ENCODE results near the gene SHTN1.

DNA sequence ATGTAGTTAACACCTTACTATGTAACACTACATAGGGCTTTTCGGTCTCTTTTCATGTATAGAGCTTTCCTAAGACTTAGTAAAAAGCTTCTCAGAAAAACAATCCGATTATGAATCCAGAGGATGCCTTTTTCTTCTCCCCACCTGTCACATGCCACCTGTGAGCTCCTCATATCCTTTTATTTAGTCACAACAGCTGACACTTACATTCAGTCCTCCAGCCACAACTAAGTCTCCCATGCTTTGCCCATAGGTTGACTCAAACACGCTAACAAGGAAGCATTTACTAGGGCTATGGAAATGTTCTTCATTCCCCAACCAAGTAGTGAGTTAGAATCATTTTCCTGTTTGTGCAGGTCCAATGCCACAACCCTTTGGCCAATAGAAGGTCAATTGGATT lies 147.8 kb downstream of the SHTN1 start:
- TF ChIP-seq, protein P1, sequence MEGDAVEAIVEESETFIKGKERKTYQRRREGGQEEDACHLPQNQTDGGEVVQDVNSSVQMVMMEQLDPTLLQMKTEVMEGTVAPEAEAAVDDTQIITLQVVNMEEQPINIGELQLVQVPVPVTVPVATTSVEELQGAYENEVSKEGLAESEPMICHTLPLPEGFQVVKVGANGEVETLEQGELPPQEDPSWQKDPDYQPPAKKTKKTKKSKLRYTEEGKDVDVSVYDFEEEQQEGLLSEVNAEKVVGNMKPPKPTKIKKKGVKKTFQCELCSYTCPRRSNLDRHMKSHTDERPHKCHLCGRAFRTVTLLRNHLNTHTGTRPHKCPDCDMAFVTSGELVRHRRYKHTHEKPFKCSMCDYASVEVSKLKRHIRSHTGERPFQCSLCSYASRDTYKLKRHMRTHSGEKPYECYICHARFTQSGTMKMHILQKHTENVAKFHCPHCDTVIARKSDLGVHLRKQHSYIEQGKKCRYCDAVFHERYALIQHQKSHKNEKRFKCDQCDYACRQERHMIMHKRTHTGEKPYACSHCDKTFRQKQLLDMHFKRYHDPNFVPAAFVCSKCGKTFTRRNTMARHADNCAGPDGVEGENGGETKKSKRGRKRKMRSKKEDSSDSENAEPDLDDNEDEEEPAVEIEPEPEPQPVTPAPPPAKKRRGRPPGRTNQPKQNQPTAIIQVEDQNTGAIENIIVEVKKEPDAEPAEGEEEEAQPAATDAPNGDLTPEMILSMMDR (conservative IDR thresholded peaks at IDR 0.05 in 1 of 2, IDR thresholded peaks at IDR 0.05 in 1 of 2; ENCODE audit: extremely low read depth in 1 of 2, insufficient read depth in 1 of 2, low read depth in 1 of 2, low read length in 2 of 2) = no peak
- TF ChIP-seq EZH2 (IDR thresholded peaks at IDR 0.05; ENCODE audit: borderline replicate concordance, low read length) = no peak

Measured in mammary epithelial cell (primary cell).